HG03139 (cell line): ENCODE data around the gene MAST2.

Experiments used
- ATAC-seq: cut with Tn5 transposase; IDR thresholded peaks from one replicate; pipeline ENCODE4 v1.9.1; 2021; ENCODE audit not compliant: unreplicated experiment

The MAST2 gene

DNA sequence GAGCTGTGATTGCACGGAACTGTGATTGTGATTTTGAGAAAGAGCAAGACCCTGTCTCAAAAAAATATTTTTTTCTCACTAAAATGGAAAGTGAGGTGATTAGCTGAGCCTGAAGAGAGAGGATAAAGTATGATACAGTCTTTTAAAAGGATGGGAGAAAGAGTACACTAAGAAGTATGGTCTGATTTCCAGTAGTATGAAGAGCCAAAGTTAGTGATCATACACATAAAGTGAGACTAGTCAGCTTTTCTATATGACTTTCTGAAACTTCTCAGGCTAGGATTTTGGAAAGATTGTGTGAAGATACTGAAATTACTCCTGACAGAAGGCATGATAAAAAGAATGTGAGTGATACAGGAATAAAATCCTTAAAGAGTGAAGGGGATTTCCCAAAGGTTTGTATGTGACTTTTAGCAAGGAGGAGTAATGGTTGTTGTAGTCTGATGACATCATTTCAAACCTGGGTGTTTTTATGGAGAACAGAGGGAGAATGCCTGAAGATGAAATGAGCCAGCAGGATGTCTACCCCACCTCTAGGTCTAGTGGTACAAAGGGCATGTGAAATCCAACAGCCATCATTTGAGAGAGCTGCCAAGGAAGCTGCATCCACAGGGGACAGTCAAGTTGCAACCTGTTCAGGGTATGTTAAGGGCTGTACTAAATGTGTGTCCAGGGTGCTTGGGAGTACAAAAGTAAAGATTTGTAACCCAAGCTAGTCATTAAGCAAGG is 171.3 kb downstream of the MAST2 start:
- no peak for ATAC-seq

DNA sequence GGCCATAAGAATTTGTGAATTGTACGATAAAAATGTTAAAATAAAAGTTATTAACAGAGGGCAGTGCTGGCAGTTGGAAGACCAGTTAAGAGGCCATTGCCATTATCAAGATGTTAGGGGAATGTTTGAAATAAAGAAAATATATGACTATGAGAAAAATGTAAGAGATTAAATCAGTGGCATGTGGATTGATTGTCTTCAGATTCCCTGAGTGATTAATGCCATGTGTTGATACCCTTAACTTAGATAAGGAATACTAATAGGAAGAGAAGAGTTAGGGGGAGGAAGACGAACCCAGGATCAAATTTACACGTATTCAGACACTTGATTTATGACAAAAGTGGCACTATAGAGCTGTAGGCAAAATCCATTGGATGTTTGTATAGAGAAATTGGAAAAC is 173.2 kb downstream of the MAST2 start:
- ATAC-seq: no peak

GRCh38 chr1:45979074-45979777 is 175.8 kb downstream of the MAST2 start:
- no peak for ATAC-seq

- no peak for ATAC-seq
These were observed 176.4 kb downstream of the MAST2 start for GRCh38 chr1:45979778-45980176.

GRCh38 chr1:45982359-45982758 is 178.9 kb downstream of the MAST2 start:
- no peak for ATAC-seq

GRCh38 chr1:45983967-45984366 is 180.6 kb downstream of the MAST2 start:
- no peak for ATAC-seq

GRCh38 chr1:45987204-45987603 is 183.8 kb downstream of the MAST2 start:
- no peak for ATAC-seq

GRCh38 chr1:45989249-45989648 is 185.8 kb downstream of the MAST2 start:
- no peak for ATAC-seq

- no peak for ATAC-seq
These were observed 191.0 kb downstream of the MAST2 start for GRCh38 chr1:45994423-45994822.

DNA sequence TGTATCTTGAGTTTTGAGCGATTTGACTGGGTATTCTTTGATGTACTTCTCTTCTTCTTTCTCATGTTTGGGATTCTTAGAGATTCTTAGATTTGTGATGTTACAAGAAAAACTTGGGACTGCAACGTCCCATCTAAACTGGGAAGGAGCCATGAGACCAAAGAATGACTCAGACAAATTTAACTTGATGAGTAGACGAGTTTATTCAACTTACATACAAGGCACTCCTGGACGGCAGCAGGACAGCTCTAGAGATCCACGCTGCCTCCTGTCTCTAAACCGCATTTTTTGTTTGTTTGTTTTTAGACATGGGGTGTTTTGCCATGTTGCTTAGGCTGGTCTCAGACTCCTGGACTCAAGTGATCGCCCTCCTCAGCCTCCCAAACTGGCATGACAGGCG is 191.9 kb downstream of the MAST2 start:
- ATAC-seq: no peak

- no peak for ATAC-seq
These were observed 194.7 kb downstream of the MAST2 start for GRCh38 chr1:45998020-45998617.

- no peak for ATAC-seq
These were observed 196.1 kb downstream of the MAST2 start for GRCh38 chr1:45999507-45999906.

- ATAC-seq: no peak
These were observed 197.8 kb downstream of the MAST2 start for GRCh38 chr1:46001081-46001785.

GRCh38 chr1:46002551-46003150 is 199.2 kb downstream of the MAST2 start:
- ATAC-seq: no peak

GRCh38 chr1:46003315-46003714 is 199.9 kb downstream of the MAST2 start:
- ATAC-seq: no peak

DNA sequence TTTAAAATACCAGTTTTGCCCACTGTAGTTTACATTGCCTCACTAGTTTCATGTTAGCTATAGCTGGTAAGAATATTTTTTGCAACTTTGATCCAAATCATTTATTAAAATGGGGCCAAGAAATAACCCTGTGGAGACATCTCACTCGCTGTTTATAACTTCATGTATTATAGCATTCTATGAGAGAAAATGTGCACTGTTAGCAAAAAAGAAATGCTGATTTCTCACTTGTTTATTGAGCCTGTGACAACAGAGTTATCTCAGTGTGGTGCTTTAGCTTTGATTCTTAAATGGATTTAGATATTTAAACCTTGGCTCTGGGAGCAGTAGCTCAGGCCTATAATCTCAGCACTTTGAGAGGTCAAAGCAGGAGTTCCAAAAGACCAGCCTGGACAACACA is 201.1 kb downstream of the MAST2 start:
- no peak for ATAC-seq

GRCh38 chr1:46005594-46005993 is 202.2 kb downstream of the MAST2 start:
- ATAC-seq: no peak

- ATAC-seq: no peak
These were observed 205.2 kb downstream of the MAST2 start for GRCh38 chr1:46008585-46008984.

DNA sequence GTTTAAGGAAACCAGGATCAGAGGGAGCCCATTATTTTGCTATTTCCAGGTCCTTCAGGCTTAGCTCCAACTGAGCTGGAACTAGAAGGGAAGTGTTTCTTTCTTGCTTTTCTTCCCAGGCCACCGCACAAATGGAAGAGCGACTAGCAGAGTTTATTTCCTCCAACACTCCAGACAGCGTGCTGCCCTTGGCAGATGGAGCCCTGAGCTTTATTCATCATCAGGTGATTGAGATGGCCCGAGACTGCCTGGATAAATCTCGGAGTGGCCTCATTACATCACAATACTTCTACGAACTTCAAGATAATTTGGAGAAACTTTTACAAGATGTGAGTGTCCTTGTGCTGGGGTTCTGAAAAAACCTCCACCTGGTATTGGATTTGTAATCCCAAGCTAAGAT is 207.2 kb downstream of the MAST2 start:
- ATAC-seq: no peak

- ATAC-seq: no peak
These were observed 207.8 kb downstream of the MAST2 start for GRCh38 chr1:46011121-46011695.

DNA sequence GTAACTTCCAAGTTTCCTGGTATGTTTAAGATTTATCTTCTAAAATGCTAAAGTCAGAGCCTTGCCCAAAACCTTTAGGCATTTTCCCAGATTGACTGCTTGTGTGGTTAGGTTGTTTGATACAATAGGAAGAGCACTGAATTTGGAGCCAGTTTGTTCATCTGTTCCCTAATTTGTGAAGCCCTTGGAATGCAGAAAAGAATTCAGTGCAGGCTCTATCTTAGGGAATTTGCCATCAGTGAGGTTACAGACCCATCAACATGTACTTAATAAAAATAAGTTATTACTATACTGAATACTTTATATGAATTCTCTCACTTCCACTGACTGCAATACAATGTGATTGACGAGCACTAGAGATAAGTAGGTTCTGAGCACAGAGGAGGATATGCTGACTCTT is 208.8 kb downstream of the MAST2 start:
- no peak for ATAC-seq
